HG03139 (cell line): ENCODE data around the gene PCBP1.
A peak's percentile ranks its signal among the peaks of the same experiment; 100 is the strongest.
"Not testable (repeated sequence)": the region's sequence is repeated elsewhere in the genome, so short reads cannot be mapped to it uniquely, and the experiment has no call there.

Source experiments
- ATAC-seq: cut with Tn5 transposase; IDR thresholded peaks from one replicate; pipeline ENCODE4 v1.9.1; 2021; ENCODE audit not compliant: unreplicated experiment

The PCBP1 gene

DNA sequence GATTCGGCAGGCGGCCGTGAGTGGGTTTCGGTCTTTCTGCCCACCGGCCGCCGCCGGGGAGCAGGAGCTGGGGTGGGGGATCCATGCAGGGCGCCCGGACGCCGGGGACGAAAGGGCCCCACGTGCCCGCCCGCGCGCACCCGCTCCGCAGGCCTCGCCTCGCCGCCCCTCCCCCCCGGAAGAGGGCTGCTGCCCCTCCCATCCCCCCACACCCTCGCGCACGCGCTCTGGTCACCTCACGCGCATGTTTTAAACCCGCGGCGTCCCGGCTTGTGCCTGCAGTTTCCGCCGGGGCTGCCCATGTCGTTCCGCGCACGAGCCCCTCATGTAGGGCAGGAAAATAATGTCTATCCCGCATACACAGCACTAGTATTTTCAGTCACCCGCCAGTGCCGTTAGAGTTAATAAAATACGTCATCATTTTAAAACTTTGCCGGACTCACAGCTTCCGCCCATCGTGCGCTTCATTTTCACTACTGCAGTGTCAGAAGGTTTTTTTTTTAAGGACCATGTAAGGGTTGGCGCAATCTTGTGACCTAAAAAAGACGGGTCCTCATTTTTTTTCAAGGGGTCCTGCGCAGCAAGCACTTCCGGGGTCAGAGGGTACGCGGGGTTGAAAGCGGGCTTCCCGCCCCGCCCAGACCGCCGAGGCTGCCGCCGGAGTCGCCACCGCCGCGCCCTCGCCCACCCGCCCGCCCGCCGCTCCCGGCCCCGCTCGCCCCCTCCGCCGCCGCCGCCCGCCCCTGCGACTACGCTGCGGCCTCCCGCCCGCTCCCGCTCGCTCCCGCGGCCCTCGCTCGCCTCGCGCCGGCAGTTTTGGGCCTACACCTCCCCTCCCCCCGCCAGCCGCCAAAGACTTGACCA lies at the start of gene PCBP1:
Gene PCBP1 (plus strand): TSS at position 640 of the 864 bp plus-strand sequence. CDS start 267 bp downstream, outside the sequence.
- peak; percentile 37 for ATAC-seq

DNA sequence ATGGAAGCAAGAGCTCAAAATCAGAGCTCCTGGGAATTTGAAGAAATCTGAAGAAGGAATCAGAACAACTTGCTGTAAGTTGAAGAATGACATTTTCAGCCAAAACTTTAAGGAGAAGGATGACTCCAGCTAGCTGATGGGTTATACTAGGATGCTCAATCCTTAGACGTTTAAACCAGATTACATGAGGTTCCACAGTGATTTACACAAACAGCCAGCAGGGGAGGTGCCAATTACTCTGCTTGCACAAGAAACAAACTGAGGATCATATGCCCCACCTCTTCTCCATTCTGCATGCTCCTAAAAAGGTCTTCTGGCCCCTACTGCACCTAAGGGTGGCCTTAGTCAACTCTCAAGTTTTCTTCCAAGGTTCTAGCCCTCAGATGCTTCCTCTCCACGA lies 47.9 kb upstream of the PCBP1 start:
- no peak for ATAC-seq

DNA sequence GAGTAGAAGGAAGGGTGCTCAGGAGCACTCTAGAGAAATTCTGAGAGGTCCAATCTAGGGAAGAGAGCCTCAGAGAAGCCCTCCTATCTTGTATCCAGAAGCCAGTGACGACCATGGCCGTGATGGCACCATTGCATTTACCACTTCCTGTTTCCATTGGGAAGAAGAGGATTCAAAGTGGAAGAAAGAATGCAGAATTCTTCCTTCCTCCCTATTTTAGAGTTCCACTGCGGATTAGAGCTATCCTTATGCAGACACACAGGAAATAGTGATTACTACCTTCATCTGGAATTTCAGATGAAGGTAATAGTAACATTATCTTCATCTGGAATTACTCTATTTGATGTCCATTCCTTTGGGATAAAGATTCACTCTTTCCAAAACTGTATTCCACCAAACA lies 45.6 kb upstream of the PCBP1 start:
- no peak for ATAC-seq

DNA sequence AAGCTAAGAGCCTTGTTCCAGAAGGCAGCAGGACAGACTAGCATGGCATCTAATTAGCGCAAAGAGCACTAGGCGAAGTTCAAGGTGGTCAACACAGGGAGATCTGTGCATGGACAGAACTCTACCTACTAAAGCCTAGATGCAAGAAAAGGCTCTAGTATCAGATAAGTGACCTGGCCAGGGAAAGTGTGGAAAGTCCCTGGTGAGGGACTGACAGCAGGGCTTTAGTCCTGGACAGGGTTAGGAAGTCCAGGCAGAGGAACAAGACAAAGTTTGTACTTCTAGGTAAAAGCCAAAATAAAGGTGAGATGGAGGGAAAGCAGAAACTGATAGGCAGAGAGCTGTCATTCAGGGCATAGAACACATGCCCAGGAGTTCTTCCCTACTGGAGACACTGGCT lies 45.0 kb upstream of the PCBP1 start:
- ATAC-seq, result no peak

DNA sequence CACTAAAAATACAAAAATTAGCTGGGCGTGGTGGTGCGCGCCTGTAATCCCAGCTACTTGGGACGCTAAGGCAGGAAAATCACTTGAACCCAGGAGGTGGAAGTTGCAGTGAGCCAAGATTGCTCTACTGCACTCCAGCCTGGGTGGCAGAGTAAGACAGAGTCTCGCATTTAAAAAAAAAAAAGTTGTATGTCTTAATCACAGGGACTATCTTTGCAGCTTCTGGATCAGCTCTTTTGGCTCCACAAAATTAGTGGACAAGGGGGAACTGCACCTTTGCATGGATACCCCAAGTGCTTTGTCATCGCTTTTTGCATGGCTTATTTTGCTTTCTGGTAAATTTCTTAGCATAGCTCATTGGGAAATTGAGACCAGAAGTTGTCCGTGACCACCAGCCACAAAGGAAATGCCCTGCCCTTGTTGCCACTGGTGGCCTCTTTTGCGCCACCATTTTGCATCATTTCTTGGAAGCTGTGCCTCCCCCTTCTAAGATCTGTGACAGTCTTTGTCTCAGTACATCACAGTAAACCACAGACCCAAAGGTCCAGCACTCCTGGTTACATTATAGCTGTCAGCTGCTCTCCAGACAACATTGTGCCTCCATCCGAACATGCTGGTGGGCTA lies 43.9 kb upstream of the PCBP1 start:
- no peak for ATAC-seq

DNA sequence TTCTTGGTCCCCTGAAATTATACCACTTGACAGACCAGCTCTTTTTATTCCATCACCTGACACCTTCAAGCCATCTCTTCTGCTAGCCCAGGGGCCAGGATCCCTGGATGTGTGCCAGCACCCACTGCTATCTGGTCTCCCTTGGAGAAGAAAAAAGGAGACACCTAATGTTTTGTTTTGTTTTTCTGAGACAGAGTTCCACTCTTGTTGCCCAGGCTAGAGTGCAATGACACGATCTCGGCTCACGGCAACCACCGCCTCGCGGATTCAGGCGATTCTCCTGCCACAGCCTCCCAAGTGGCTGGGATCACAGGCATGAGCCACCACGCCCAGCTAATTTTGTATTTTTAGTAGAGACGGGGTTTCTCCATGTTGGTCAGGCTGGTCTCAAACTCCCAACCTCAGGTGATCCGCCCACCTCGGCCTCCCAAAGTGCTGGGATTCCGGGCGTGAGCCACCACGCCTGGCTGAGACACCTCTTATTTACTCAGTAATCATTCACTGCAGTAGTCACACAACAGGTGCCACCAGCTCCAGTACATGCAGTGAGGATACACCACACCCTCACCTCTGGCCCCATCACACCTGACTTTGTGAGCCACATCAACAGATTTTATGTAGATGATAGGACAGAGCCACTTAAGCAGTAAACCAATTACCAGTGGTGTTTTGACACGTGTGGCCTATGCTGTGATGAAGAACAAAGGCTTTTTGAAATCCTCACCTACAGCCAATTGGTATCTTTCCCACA lies 42.8 kb upstream of the PCBP1 start:
- no peak for ATAC-seq

DNA sequence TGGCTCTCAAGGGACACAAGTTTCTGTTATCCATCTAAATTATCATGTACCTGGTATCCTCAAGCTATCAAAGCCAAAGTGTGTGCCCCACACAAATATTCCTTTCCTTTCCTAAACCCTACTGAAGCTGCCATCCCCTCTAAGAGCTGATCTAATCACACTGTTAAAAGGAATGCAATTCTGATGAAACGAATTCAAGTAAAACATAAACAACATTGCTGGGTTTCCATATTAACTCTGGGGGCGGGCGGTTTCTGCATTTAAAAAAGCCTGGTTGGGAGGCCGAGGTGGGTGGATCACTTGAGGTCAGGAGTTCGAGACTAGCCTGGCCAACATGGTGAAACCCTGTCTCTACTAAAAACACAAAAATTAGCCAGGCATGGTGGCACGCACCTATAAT lies 41.9 kb upstream of the PCBP1 start:
- ATAC-seq, result no peak

DNA sequence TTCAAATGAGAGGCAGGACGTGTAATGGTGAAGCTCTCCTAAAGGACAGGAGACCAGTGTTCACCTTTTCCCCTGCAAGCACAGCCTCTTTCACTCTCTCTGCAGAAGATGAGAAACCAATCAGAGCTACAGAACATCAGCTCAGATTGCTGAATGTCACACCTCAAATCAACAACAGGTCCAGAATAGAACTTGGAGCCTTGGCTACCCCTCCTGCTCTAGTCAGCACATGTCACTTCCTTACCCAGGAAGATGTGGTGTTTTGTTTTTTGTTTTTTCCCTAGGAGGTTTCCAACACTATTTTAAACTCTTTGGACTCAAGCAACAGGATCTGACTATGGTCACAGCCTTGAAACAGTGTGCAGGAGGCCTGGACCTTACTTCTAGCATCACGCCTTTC lies 41.3 kb upstream of the PCBP1 start:
- no peak for ATAC-seq

DNA sequence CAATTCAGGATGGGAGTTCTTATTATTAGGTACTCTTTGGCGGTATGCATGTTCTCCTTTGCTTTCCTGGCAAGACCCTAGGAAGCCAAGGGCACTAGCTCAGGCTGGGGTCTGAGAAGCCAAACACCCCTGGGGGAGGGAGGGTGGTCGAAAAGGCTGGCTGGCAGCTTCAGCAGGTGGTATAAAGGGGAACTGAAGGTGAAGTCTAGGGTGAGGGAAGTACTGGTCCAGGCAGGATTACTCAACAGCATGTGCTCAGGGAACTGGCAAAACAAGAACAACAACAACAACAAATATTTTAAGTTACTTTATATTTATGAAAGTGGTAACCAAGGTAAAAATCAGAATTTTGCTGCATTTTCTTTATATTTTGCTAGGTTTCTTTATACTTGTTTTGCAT lies 40.7 kb upstream of the PCBP1 start:
- no peak for ATAC-seq

DNA sequence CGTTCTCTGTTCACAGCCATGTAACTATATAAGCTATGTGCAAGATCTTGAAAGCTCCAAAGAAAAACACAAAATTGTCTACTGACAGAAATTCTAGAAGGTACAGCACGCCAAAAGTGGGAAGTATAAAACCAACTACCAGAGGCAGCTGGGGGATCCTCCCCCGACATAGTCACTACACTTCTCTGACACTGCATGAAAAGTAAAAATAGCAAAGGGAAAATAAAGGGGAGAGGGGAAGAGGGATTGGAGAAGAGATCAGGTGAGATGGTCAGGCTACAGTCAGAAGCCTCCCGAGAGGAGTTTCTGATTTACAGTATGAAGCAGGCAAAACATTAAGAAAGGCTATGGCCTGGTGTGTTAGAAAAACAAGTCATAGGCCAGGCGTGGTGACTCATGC lies 39.8 kb upstream of the PCBP1 start:
- ATAC-seq, result no peak

DNA sequence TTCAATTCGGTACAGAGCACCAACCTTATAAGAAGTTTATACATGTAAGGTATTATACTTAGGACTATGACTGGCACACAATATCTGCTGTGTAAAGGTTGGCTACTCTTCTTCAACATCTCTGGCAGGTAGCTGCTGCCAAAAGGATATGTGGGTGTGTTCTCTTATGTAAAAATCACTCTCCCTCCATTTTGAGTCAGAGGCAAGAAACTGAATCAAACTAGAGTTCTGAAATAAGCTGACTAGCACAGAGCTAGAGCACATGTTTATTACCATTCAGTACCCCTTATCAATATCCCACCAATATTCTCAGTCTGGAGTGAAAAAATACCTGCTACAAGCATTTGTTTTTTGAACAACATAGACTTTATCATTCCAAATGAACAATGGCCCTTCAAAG lies 38.0 kb upstream of the PCBP1 start:
- ATAC-seq, result no peak

DNA sequence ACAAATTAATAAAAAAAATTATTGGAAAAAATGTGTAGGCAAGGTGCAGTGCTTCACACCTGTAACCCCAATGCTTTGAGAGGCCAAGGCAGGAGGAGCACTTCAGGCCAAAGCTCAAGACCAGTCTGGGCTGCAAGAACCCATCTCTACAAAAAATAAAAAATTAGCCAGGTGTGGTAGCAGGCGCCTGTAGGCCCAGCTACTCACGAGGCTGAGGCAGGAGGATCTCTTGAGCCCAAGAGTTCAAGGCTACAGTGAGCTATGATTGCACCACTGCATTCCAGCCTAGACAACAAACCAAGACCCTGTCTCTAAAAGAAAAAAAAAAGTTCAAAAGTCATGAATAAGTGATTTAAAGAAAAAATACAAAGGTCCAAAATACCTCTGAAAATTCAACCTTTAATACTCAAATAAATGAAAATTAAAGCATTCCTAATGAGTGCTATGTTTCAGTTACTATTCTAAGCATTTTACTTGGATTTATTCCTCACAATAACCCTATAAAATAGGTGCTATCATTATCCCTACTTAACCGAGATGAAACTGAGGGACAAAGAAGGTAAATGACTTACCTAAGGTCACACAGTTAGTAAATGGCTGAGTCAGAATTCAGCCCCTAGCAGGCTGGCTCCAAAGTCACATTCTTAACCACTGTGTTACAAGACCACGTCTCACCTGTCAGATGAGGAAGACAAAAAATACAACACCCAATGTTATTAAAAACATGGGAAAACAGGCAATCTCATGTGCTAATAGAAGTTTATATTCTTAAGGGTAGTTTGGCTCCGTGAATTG lies 36.4 kb upstream of the PCBP1 start:
- ATAC-seq, result no peak

DNA sequence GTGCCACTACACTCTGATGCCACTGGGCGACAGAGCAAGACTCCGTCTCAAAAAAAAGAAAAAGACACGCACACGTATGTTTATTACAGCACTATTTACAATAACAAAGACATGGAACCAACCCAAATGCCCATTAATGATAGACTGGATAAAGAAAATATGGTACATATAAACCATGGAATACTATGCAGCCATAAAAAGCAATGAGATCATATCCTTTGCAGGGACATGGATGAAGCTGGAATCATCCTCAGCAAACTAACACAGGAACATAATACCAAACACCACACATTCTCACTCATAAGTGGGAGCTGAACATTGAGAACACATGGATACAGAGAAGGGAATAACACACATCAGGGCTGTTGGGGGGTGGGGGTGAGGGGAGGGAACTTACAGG lies 32.0 kb upstream of the PCBP1 start:
- ATAC-seq, result not testable (repeated sequence)

DNA sequence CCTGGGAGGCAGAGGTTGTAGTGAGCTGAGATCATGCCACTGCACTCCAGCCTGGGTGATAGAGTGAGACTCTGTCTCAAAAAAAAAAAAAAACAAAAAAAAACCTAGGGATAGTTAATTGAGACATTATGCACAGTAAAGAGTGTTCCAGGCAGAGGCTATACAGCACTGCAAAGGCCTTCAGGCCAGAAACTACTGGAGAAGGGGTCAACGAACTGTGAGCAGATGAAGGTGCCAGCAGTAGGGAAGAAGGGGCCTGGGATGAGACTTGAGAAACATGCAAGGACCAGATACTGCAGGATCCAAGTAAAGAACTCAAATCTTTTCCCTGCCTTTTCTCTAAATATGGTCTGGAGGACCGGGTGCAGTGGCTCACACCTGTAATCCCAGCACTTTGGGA lies 26.0 kb upstream of the PCBP1 start:
- ATAC-seq, result no peak

DNA sequence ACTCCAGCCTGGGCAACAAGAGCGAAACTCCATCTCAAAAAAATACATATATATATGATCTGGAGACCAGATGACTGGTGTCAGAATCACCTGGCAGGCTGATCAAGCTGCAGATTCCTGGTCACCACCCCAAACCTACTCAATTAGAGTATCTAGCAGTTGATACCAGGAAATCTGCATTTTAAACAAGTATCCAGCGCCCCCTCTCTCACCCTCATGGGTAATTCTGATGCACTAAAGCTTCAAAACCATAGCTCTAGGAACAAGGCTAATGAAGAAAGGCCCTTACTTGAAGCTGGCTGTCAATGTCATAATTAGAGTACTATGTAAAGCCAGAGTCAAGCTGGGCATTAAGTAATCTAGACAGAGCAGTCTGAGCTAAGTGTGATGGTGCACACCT lies 25.0 kb upstream of the PCBP1 start:
- ATAC-seq, result no peak

DNA sequence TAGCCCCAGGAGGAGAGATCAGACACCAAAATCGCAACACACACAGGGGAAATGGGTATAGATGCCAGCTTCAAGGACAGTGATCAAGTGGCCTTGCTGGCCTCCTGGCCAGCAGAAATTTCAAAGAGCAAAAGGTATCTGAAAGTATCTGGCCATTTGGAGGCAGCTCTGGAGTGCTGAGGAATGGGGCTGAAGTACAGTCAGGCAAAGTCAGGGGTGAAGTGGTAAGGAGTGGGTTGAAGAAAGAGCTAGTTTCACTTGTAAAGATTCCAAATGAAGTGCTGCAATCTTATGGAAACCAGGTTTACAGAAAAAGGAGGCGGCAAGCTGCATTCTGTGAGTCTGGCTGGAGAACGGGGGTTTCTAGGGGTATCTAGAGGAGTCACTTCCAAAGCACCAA lies 19.2 kb upstream of the PCBP1 start:
- ATAC-seq, result no peak

DNA sequence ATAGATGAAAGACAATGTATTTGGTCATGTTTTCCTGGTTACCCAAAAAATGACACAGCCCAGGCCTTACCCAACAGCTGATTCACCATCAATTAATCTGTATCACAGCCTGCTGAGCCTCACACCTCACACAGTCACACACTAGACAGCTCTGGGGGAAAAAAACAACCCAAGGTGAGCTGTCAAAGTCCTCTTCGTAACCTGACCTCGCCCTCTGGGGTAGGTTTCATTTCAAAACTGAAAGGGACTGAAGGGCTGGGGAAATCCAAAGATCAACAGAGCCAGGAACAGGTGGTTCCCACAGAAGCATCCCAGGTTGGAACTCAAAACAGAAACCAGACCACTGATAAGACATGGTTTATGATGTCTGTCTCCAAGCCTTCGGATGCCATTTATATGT lies 18.2 kb upstream of the PCBP1 start:
- peak; percentile 77 for ATAC-seq

DNA sequence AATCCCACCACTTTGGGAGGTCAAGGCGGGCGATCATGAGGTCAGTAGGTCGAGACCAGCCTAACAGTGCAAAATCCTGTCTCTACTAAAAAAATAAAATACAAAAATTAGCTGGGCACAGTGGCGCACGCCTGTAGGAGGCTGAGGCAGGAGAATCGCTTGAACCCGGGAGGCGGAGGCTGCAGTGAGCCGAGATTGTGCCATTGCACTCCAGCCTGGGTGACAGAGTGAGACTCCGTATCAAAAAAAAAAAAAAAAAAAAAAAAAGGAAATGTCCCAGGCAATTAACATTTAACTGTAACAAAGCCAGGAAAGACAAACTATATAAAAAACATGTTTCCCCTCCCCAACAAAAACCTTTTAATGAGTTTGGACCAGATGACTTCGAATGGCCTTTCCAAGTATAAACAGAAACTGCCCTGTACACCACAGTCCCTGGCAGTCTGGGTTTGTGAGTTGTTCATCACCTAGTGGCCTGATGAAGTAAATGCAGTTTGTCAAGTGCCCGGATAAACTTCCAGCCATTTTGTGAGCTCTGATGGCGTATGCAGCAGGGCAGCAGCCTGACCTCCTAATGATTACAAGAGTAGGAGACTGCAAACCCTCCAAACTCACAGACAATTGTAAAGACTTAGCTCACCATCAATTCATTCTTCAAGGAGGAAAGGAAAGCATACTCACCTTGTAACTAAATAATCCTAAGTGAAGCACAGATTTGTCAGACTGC lies 16.6 kb upstream of the PCBP1 start:
- ATAC-seq, result no peak

DNA sequence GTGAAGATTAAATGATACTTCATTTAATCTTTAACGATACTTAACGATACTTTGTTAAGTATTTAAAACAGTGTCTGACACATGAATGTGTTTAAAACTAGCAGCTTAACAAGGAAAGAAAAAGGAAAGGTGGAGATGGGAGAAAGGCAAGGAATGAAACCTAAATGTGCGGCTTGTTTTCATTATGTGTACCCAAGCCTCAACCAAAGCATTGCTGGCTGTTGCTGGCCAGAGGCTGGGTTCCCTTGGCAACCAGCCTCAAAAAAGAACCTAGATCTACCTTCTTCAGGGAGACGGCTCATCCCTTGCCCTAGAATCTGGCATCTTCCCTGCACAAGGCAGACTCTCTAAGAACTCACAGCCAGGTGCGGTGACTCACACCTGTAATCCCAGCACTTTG lies 13.8 kb upstream of the PCBP1 start:
- ATAC-seq, result no peak

DNA sequence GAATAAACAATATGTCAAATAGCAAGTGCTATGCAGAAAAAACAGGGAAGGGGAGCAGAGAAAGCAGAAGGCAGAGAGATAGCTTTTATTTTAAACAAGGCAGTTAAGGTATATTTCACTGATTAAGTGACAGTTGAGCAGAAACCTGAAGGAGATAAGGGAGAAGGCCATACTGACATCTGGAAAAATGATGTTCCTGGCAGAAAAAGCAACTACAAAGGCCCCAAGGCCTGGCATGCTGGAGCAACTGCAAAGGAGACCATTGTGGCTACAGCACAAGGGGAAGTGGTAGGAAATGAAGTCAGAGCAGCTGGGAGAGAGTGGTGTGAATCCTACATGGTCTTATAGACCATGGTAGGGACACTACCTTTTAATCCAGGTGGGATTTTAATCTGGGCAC lies 8.9 kb upstream of the PCBP1 start:
- no peak for ATAC-seq
